GM04504 (cell line): ENCODE results near the gene DMRT3.
"Not testable (repeated sequence)": the region's sequence is repeated elsewhere in the genome, so short reads cannot be mapped to it uniquely, and the experiment has no call there.

ENCODE experiments used
- DNase-seq: peaks from one replicate; pipeline ENCODE4 v3.0.0-alpha.2; 2012; ENCODE audit warnings: low read depth

DMRT3 gene

DNA sequence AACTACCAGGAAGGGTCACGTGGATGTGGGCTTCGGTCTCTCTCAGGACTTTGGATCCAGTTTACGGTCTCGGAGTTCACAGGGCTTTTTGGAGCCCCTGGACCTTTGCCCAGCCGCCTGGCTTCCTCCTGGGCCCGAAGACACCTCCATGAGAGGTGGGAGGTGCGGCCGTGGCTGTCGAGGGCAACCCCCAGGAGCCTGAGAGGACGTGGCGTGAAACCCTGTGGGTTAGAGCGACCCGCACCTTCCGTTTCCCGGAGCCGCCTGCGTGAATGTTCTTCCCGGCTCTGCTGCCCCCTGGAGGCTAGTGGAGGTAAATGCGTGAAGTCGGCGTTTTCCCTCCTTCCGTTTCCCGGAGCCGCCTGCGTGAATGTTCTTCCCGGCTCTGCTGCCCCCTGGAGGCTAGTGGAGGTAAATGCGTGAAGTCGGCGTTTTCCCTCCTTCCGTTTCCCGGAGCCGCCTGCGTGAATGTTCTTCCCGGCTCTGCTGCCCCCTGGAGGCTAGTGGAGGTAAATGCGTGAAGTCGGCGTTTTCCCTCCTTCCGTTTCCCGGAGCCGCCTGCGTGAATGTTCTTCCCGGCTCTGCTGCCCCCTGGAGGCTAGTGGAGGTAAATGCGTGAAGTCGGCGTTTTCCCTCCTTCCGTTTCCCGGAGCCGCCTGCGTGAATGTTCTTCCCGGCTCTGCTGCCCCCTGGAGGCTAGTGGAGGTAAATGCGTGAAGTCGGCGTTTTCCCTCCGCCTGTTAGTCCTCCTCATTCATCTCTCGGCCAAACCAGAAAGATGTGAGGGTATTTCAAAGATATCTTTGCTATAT lies 22.1 kb downstream of the DMRT3 start:
- not testable (repeated sequence) for DNase-seq

DNA sequence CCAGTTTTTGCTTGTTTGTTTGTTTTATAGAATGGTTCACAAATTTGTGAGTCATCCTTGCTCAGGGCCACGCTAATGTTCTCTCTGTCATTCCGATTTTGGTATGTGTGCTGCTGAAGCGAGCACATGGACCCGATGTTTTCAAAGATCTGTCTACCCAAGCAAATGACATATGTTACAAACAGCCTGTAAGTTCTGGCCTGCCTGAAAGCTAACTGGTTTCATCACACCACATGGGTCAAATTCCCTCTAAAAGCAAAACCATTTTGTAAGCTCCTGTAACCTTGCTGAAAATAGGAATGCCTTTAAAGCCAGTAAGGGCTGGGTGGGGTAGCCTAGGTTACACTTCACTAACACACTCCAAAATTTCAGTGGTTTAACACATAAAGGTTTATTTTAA lies 25.4 kb downstream of the DMRT3 start:
- DNase-seq, result no peak

DNA sequence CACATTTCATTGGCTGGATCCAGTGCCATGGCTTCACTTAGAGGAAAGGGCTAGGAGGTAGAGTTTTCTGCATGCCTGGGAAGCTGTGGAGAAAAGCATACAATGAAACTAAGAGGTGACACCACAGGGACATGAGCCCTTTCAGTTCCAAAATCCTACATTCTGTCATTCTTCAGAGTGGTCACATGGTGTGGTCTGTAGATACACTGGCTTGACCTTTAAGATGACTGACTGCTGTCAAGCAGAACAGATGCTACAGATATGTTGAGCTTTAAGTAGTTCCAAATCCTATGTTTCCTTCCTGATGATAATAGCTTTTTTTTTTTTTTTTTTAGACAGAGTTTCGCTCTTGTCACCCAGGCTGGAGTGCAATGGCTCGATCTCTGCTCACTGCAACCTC lies 26.2 kb downstream of the DMRT3 start:
- no peak for DNase-seq

DNA sequence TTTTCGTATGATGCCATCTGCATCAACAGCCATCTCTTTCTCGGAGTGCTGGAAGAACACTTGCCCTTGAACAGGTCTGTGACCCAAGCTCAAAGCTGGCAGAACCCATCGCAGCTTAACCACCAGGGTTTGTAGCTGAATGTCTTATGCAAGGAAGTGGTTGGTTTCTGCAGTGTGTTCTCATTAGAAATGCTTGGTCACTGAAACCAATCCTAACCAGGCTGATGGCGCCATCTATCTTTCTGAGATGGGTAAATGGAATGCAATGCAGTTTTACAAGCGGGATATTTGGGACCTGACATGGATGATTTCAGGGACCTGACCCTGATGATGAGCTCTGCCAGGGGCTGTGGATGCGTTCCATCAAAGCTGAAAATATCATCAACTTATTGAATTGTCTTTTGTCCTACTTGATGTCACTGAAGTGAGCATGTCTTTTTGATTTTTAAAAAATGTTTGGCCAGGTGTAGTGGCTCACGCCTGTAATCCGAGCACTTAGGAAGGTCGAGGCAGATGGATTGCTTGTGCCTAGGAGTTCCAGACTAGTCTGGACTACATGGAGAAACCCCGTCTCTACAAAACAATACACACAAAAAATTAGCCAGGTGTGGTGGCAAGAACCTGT lies 28.7 kb downstream of the DMRT3 start:
- peak; percentile 22 for DNase-seq

DNA sequence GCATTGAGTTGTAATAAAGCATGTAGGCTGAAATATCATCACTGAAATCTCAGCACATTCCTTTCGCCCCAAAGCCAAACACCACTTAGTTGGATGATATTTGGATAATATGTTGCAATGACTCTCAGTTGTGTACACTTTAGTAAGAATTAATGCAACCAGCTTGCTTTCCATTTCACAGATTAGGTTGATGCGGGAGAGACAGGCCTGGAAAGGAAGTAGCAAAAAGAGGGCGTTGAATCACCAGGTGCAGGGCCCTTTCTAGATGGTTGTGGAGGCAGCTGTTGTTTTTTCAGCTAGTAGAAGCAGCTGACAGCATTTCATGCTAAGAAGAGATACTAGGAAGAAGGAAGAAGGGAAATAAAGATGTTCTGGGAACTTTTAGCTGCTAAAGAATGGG lies 30.9 kb downstream of the DMRT3 start:
- DNase-seq, result no peak

DNA sequence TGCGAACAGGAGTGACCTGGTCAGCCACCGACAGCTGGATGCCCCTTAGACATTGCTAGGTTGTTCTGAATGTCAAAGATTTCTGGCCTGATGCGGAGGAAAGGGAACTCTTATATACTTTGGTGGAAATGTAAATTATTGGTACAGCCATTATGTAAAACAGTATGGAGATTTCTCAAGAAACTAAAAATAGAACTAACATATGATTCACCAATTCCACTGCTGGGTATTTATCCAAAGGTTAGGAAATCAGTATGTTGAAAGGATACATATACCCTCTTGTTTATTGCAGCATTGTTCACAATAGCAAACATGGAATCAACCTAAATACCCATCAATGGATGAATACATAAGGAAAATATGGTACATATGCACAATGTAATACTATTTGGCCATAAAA lies 31.8 kb downstream of the DMRT3 start:
- DNase-seq, result no peak

DNA sequence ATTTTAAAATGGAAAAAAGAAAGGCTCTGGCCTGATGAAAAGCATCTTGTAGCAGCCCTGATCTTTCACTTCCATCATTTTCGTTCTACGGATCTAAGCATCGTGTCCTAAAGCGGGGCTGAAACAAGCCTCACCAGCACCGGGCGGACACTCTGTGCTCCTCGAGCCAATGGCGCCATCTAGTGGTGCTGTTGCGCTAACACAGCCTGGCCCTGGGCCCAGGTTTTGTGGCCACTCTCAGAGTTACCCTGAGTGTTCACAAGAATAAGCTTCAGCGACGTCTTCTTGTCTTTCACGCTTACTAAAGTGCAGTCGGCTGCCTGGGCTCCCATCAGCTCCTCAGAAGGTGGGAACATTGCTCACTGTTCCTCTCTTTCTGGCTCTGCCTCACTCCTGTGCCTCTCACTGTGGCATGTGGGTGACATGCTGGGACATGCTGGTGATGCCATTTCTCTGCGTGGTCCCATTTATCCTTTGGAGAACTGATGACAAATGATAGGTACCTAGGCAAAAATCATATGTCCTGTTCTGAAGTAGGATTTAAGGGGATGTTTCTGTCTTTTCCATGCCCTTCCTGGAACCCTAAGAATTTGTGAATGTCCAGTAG lies 32.7 kb downstream of the DMRT3 start:
- DNase-seq, result peak; percentile 40

DNA sequence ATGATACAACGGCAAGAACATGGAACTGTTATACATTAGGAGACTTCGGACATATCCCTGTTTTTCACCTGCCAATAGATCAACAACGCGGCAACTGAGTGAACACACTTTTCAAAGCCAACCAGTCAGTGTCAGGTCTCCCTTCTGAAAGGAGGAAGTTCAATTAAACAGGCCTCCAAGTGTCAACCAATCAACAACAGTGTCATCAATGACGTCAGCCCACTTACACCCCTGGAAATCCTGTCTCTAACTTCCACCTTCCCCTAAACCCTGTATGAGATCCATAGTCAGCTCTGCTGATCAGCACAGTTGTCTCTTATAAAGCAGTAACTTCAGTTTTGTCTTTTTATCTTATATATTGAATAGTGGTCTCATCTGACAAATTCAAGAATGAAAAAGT lies 36.6 kb downstream of the DMRT3 start:
- DNase-seq, result no peak

DNA sequence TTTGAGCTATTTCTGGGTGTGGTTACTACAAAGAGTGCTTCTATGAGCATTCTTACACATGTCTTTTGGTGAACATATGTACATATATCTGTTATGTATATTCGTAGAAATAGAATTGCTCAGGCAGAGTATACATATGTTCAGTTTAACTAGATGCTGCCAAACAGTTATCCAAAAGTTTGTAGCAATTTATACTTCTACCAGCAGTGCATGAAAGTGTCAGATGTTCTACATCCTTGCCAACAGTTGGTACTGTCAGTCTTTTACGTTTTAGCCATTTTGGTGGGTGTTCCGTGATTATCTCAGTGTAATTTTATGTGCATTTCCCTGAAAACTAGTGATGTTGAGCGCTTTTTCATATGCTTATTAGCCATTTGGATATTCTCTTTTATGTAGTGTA lies 37.8 kb downstream of the DMRT3 start:
- no peak for DNase-seq

DNA sequence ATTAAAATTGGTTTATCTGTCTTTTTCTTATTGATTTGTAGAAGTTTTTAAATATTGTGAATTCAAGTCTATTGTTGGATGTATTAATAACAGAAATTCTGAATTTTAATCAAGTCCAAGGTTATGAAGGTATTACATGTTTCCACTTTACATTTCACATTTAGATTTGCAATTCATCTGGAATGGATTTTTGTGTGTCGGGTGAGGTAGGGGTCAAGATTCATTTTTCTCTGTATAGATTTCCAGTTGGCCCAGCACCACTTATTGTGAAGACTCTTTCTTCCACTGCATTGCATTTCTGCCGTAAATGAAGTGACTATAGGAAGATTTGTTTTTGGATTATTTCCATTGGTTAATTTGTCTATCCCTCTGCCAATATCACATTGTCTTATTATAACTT lies 38.2 kb downstream of the DMRT3 start:
- DNase-seq, result no peak

DNA sequence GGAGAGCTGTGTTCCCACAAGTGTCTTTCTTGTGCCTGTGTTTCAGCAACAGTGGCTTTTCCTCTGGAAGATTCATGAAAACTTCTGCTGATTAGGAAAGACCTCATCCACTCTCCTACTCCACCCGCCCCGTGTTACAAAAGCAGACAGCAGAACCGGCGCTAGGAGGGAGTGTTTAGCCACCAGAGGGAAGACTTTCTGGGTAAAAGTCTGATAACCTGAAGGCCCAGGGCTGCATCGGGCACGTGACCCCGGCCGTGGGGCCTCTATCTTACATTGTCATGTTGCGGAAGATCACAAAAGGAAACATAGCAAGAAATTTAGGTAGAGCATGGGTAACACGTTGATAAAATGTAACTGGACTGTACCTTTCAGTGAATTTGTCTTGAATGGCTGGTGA lies 41.7 kb downstream of the DMRT3 start:
- no peak for DNase-seq

DNA sequence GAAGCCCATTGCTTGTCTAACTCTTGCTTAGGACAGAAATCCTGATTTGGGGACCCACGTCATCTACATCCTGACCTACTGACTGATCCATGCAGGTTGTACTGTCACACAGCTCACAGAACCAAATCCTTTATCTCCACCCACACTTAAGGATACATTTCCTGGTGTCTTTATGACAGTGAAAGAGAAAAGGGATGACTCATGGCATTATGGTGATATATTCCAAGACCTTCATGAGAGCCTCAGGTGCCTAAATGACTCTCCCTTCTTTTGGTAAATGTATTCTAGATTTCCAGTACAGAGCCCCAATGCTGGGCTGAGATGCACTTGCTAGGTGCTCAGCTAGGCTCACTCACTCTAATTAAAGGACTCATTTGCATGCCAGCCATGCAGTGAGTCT lies 47.7 kb downstream of the DMRT3 start:
- DNase-seq, result no peak

DNA sequence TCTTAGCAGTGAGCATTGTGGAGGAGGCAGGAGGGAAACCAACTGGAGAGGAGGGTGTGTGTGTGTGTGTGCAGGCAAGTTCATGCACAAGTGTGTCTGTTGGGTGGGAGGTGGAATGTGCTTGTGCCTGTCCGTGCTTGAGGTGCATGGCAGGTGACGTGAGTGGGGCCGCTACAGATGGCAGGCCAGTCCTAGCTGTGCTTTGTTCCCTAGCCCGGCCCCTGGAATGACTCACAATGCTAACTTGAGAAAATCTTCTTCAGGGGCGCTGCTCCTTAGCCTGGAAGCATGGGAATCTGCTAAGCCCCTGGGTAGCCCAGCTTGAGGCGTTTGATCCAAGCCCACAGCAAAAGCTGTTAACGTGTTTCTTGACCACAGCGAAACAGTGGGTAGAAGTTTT lies 48.7 kb downstream of the DMRT3 start:
- no peak for DNase-seq

DNA sequence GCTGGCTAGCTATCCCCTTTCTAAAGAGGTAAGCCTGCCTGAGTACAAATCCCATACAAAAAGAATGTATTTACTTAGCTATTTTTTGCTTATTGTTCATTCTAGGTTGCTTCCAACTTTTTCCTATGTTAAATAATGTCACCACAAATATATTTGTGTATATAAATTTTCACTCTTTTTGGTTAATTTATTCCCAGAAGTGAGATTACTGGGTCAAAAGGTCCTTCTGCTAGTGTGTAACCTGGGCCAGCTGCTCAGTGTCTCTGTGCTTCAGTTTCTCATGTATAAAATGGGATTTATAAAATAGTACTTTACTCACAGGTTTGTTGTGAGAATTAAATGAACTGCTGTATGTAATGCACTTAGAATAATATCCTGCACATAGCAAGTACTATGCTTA lies 49.8 kb downstream of the DMRT3 start:
- DNase-seq, result no peak

DNA sequence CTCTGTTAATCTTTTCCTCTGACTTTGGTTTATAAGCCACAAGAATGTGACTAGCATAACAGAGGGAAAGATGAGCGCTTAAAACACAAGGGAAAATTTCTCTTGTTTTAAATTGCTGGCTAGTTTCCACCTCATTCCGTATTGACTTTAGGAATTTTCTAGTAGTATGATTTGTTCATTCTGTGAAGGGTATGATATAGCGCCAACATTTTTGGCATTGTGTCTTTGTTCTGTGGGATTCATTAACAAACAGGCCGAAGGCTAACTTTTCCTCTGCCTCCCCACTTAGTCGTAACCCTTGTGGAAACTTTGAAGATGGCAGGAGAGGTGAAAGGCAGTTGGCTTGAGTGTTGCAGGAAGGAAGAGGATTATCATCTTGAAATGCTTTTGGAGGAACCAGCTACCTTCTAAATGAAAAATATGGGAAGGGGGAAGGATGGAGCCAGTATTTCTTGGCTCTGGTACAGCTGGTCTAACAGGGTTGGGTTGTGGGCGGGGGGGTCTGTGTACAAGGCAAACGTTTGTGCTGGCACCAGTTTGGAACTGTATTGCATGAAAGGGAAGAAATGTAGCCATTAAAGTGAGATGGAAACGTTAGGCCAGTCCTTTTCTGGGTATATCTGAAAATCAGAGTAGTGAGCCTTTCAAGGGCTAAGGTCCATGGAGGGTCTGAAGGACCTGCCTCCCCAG lies 52.2 kb downstream of the DMRT3 start:
- no peak for DNase-seq

DNA sequence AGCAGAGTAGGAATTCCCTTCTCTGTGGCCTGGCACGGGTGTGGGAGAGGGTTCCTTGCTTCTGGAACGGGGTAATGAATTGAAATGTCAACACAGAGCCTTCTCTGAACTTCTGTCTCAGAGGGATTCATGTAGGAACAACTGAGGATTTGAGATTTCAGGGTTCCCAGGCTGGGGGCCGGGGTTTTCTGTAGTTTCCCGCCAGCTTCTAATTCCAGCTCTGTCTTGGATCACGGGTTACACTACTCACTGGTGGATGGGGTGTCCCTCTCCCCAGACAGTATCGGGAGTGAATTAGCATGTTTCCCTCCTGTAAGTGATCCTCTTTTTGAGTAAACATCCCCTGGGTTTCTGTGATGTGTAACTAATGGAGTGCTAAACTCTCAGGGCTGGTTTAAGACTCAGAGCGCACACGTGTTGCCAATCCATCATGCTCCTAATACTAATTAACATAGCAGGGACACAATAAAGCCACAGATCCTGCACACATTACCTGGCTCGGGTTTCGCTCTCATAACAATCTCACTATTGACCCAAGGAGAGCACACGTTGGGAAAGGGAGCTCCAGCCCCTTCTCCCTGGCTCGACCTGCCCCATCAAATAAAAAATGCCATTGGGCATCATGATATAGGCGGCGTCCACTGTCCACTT lies 55.6 kb downstream of the DMRT3 start:
- DNase-seq, result no peak

DNA sequence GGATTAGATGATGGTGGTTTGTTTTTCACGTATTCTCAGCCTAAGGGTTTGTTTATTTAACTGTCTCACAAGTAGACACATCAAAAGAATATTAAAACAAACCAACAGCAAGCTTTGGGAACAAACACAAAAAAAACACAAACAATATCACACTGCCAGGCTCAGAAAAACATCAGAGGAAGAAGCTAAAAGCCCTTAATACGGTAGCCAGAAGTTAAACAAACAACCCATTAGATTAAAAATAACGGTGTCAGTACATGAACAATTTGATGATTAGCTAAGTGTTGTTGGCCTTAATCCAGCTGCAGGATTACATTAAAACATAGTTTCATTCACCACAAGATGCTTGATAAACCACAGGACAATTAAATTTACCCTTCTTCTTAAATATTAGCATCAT lies 57.8 kb downstream of the DMRT3 start:
- DNase-seq, result no peak

DNA sequence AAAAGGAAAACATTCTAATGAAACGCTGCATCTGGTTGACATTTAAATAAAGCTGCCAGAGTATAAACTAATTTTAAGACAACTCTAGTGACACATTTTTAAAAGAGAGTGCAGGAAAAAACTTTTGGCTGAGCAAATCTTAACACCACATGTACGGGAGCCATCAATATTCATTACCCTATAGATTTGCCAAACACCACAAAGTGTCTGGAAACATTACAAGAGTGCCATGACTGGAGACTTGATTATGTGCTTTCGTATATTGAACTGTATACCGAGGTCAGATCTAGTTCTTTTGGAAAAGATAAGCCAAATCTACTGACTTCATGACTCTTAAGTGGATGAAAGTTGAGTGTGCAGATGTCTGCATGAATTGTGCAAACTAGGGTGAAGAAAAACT lies 63.1 kb downstream of the DMRT3 start:
- no peak for DNase-seq
